K562 (cell line): ENCODE data around the gene STS. TPM values are rescaled to one million over a fixed set of nuclear protein-coding genes. Genes with fewer than 3 reads are reported as not detected.
A peak's percentile ranks its signal among the peaks of the same experiment; 100 is the strongest.

Source experiments
- ATAC-seq: fragments of 200-7000 bp; cut with Tn5 transposase; 3 replicates; pipeline ENCODE4 v1.9.1; 2020; ENCODE audit warnings: moderate library complexity
- BruUV-seq: library from RNA; stranded (reverse); fragments of 400-500 nt; replicated peaks from 2 replicates; lab custom pipeline; 2021; lab: Mats Ljungman, UMichigan
- CTCF ChIA-PET: fragments of 300-600 bp; formaldehyde crosslinking; extraction: SDS; loops from one replicate; lab custom pipeline; 2021; ENCODE audit warnings: low intra/inter-chr PET ratio; lab: Yijun Ruan, JAX
- POLR2A ChIA-PET: fragments of 300-600, 350-650 bp; sonication (Branson Sonifier 250); formaldehyde crosslinking; extraction: SDS; loops from one replicate; lab custom pipeline; 2021; ENCODE audit warnings: antibody characterized with exemption, inconsistent platforms; lab: Yijun Ruan, JAX
- DNase-seq, 4 experiments: peaks; one replicate each; pipeline versions ENCODE4 v3.0.0 to v3.0.0-alpha.2; 2011 to 2018; ENCODE audit warnings: low spot score in 3 of 4, mixed read lengths in 3 of 4; ENCODE audit errors: extremely low read depth in 1 of 4
- FAIRE-seq: peaks from 2 replicates; lab custom pipeline; 2011; peaks lifted over from hg19 to GRCh38; lab: Jason Lieb, UNC
- H2AFZ ChIP-seq: 2 replicates; pipeline ENCODE4 v1.6.0; 2011; ENCODE audit warnings: low read depth, low read length, control low read depth, inconsistent platforms
- H3K27ac ChIP-seq: fragments of 200-600 bp; 3 replicates; pipeline ENCODE4 v1.8.0; 2011; ENCODE audit warnings: low read depth, mild to moderate bottlenecking, control low read depth, inconsistent platforms, low read length, moderate library complexity, mixed read lengths; ENCODE audit errors: extremely low read depth
- H3K27me3 ChIP-seq, 2 experiments: fragments of 300-600 bp in 1 of 2; 2 replicates in 1 of 2; 3 replicates in 1 of 2; pipeline versions ENCODE4 v1.6.0 to v1.8.0; 2011; ENCODE audit warnings: inconsistent platforms in 2 of 2, low read length in 2 of 2, mild to moderate bottlenecking in 1 of 2, mixed read lengths in 1 of 2, moderate library complexity in 1 of 2; ENCODE audit not compliant: control insufficient read depth in 2 of 2, insufficient read depth in 2 of 2
- H3K36me3 ChIP-seq: fragments of 300-600 bp; 3 replicates; pipeline ENCODE4 v1.8.0; 2011; ENCODE audit warnings: mild to moderate bottlenecking, low read length, inconsistent platforms; ENCODE audit not compliant: control insufficient read depth, insufficient read depth
- H3K4me1 ChIP-seq, 2 experiments: fragments of 200-600 bp in 1 of 2; replicated peaks in 1 of 2; 2 replicates in 1 of 2; 3 replicates in 1 of 2; pipeline versions ENCODE4 v1.5.1 to v1.8.0; 2011; ENCODE audit warnings: inconsistent platforms in 2 of 2, low read length in 2 of 2, mild to moderate bottlenecking in 1 of 2, mixed read lengths in 1 of 2, moderate library complexity in 1 of 2; ENCODE audit not compliant: control insufficient read depth in 2 of 2, insufficient read depth in 2 of 2
- H3K4me2 ChIP-seq: 2 replicates; pipeline ENCODE4 v1.6.1; 2011; ENCODE audit warnings: low read length, control low read depth, inconsistent platforms, mixed read lengths; ENCODE audit not compliant: insufficient read depth
- H3K4me3 ChIP-seq: fragments of 200-600 bp; sonication (generic), shearing (Covaris generic); 2 replicates; pipeline ENCODE4 v1.5.1; 2016; ENCODE audit warnings: control low read depth, inconsistent platforms
- H3K79me2 ChIP-seq: fragments of 200-600 bp; 3 replicates; pipeline ENCODE4 v1.8.0; 2011; ENCODE audit warnings: low read length, inconsistent platforms; ENCODE audit not compliant: control insufficient read depth, insufficient read depth
- H3K9ac ChIP-seq, 2 experiments: 2 replicates each; pipeline versions ENCODE4 v1.6.0 to v1.6.1; 2011; ENCODE audit warnings: low read depth in 2 of 2, low read length in 2 of 2, control low read depth in 1 of 2, inconsistent platforms in 1 of 2, mild to moderate bottlenecking in 1 of 2, mixed read lengths in 1 of 2; ENCODE audit not compliant: insufficient read depth in 1 of 2
- H3K9me1 ChIP-seq: one replicate; pipeline ENCODE4 v1.6.0; 2011; ENCODE audit warnings: inconsistent platforms, mild to moderate bottlenecking, low read length, moderate library complexity; ENCODE audit not compliant: control insufficient read depth, insufficient read depth
- H3K9me3 ChIP-seq: replicated peaks from 2 replicates; pipeline ENCODE4 v1.5.1; 2011; ENCODE audit warnings: low read depth, low read length, inconsistent platforms; ENCODE audit not compliant: control insufficient read depth, insufficient read depth
- H4K20me1 ChIP-seq: replicated peaks from 2 replicates; pipeline ENCODE4 v1.6.1; 2011; ENCODE audit warnings: low read length, inconsistent platforms, mixed read lengths; ENCODE audit not compliant: control insufficient read depth, insufficient read depth
- E2F4 ChIP-seq: sonication (generic); formaldehyde crosslinking; IDR thresholded peaks from 2 replicates; pipeline ENCODE4 v1.8.0; 2022; ENCODE audit warnings: mild to moderate bottlenecking, low read depth, missing genetic modification reagents
- GABPB1 ChIP-seq: sonication (generic); formaldehyde crosslinking; IDR thresholded peaks from 2 replicates; pipeline ENCODE4 v1.8.0; 2022; ENCODE audit warnings: mild to moderate bottlenecking, missing genetic modification reagents
- KDM1A ChIP-seq, 2 experiments: fragments of 450-650 bp; IDR thresholded peaks; 2 replicates each; pipeline ENCODE4 v1.6.1; 2016; ENCODE audit warnings: mild to moderate bottlenecking in 2 of 2
- MEF2A ChIP-seq: IDR thresholded peaks from 2 replicates; pipeline ENCODE4 v1.6.1; 2011; ENCODE audit warnings: low read depth, mild to moderate bottlenecking, low read length, moderate library complexity; ENCODE audit not compliant: control insufficient read depth
- NFYB ChIP-seq: IDR thresholded peaks from 2 replicates; pipeline ENCODE4 v1.6.1; 2011; ENCODE audit warnings: mild to moderate bottlenecking, moderate library complexity; ENCODE audit not compliant: insufficient read length; ENCODE audit errors: extremely low read depth
- RAD21 ChIP-seq, 2 experiments: fragments of 250-450 bp in 1 of 2; fragments of 450-650 bp in 1 of 2; sonication (Bioruptor Pico) in 1 of 2; formaldehyde crosslinking in 1 of 2; IDR thresholded peaks in 1 of 2; conservative IDR thresholded peaks in 1 of 2; 2 replicates each; pipeline versions ENCODE4 v1.4.0 to v1.8.0; 2020 to 2022; ENCODE audit warnings: mild to moderate bottlenecking in 2 of 2, moderate library complexity in 1 of 2
- RBM25 ChIP-seq: fragments of 200-400 bp; formaldehyde crosslinking; IDR thresholded peaks from 2 replicates; pipeline ENCODE4 v1.6.1; 2018; ENCODE audit warnings: low read length, low read depth, moderate library complexity; ENCODE audit not compliant: severe bottlenecking
- RCOR1 ChIP-seq, 2 experiments: IDR thresholded peaks; 2 replicates each; pipeline ENCODE4 v1.6.1; 2012; ENCODE audit warnings: low read depth in 2 of 2, low read length in 2 of 2, borderline replicate concordance in 1 of 2, improper control_type of control experiment in 1 of 2
- SAFB2 ChIP-seq: fragments of 200-400 bp; formaldehyde crosslinking; IDR thresholded peaks from 2 replicates; pipeline ENCODE4 v1.6.1; 2018; ENCODE audit warnings: borderline replicate concordance, low read length, low read depth, moderate library complexity; ENCODE audit not compliant: severe bottlenecking
- SMARCE1 ChIP-seq: fragments of 450-650 bp; IDR thresholded peaks from 2 replicates; pipeline ENCODE4 v1.7.1; 2016; ENCODE audit warnings: mild to moderate bottlenecking
- SRSF1 ChIP-seq: fragments of 200-400 bp; formaldehyde crosslinking; IDR thresholded peaks from 2 replicates; pipeline ENCODE4 v1.6.1; 2017; ENCODE audit warnings: mild to moderate bottlenecking, low read depth, low read length, moderate library complexity
- TSHZ1 ChIP-seq: fragments of 250-450 bp; sonication (Bioruptor Pico); IDR thresholded peaks from 2 replicates; pipeline ENCODE4 v1.4.0; 2020; ENCODE audit warnings: mild to moderate bottlenecking, moderate library complexity
- ZNF143 ChIP-seq: sonication (generic); formaldehyde crosslinking; IDR thresholded peaks from 2 replicates; pipeline ENCODE4 v1.9.0; 2022; ENCODE audit warnings: mild to moderate bottlenecking, missing genetic modification reagents
- ZNF311 ChIP-seq: fragments of 250-450 bp; sonication (Bioruptor Pico); IDR thresholded peaks from 2 replicates; pipeline ENCODE4 v1.4.0; 2020; ENCODE audit warnings: mild to moderate bottlenecking, moderate library complexity
- ZNF41 ChIP-seq: fragments of 250-450 bp; sonication (Bioruptor Pico); conservative IDR thresholded peaks from 2 replicates; pipeline ENCODE4 v1.4.0; 2020; ENCODE audit warnings: mild to moderate bottlenecking
- WGBS: fragments of 100-300 bp; shearing (Covaris generic); methylation state at CpG from one replicate; pipeline ENCODE4 v1.1.6; 2016; ENCODE audit warnings: low coverage, mixed read lengths; ENCODE audit not compliant: insufficient coverage; ENCODE audit errors: missing lambda C conversion rate; 5-methylcytosine and 5-hydroxymethylcytosine counted together
- in situ Hi-C: fragments of 300-500 bp; cut with MboI; formaldehyde crosslinking; loops from 4 replicates; pipeline ENCODE4 v1.15.0; 2018; ENCODE audit warnings: inconsistent platforms, mixed read lengths
- intact Hi-C: fragments of 100-400 bp; cut with micrococcal nuclease; formaldehyde crosslinking; loops from 2 replicates; pipeline ENCODE4 v1.14.2; 2022
- polyA plus RNA-seq, 8 experiments: library from polyadenylated mRNA; depleted of rRNA in 4 of 8; stranded (reverse) in 5 of 8; unstranded in 3 of 8; fragments of >200 nt; fragmentation: Nextera tagmentation in 2 of 8; fragmentation: Illumina TruSeq in 1 of 8; extraction: Ambion mirVana in 2 of 8; extraction: Trizol in 1 of 8; gene quantifications; 2 replicates each; pipeline versions ENCODE4 v1.2.1 to v1.2.3, GENCODE V29; 2011 to 2014; ENCODE audit warnings: inconsistent platforms in 1 of 8, missing spikeins in 1 of 8
- total RNA-seq, 7 experiments: library from RNA; depleted of rRNA in 6 of 7; stranded (reverse); fragments of >200 nt in 6 of 7; fragmentation: Illumina TruSeq in 2 of 7; extraction: Trizol in 2 of 7; gene quantifications; 2 replicates each; pipeline versions ENCODE4 v1.2.1 to v1.2.3, GENCODE V29; 2011 to 2021; ENCODE audit warnings: low replicate concordance in 1 of 7

Gene STS
- total and polyA plus RNA-seq, 9 of the 15 experiments (the other 6 are each of a cell fraction or from before 2014, with no cell fraction given): 0.14 to 1.3 (median 0.63) TPM

- no peak for TF ChIP-seq TSHZ1 (CRISPR knock-in tag)
- no peak for TF ChIP-seq KDM1A (IDR thresholded peaks at IDR 0.05)
- TF ChIP-seq MEF2A: no peak
- no peak for TF ChIP-seq SRSF1
- no peak for TF ChIP-seq SMARCE1
These were observed 22.1 kb downstream of the STS start (continued) for GRCh38 chrX:7169627-7170026.

GRCh38 chrX:7170898-7171297 lies 23.4 kb downstream of the STS start:
- no peak overlapping the region for H3K4me3 ChIP-seq
- ChIA-PET CTCF (no interaction called here), POLR2A (interaction anchor here (0.7 kb wide), 1 partner anchor 221 kb away, joined by 3 read pairs; no protein-coding TSS in a partner anchor)
- DNase-seq (peak; percentile 40 to 64 (median 54)), FAIRE-seq (peak; percentile 48), ATAC-seq (peak; percentile 83)
- no peak overlapping the region for H2AFZ ChIP-seq
- H3K27ac ChIP-seq: no peak overlapping the region
- in situ Hi-C loops (no loop called here), intact Hi-C loops (loop anchor here (1.0 kb wide), 1 partner anchor 39 kb away; no protein-coding TSS in a partner anchor)
- no TSS peak for BruUV-seq
- H3K9ac ChIP-seq: no peak overlapping the region
- H3K27me3 ChIP-seq: no peaks in the 10 kb centered on the region
- WGBS: 15% methylated on average over 2 of the region's 3 CpGs
- no peaks in the 10 kb centered on the region for H3K9me1 ChIP-seq
- H3K79me2 ChIP-seq: no peaks in the 10 kb centered on the region
- H4K20me1 ChIP-seq: no peaks in the 10 kb centered on the region
- H3K4me2 ChIP-seq: no peak overlapping the region
- no peaks in the 10 kb centered on the region for H3K9me3 ChIP-seq
- no peaks in the 10 kb centered on the region for H3K36me3 ChIP-seq
- no peaks in the 10 kb centered on the region for H3K4me1 ChIP-seq
- TF ChIP-seq NFYB (no peak), GABPB1 (no peak), SAFB2 (no peak), RBM25 (no peak), RAD21 (CRISPR knock-in tag; conservative IDR thresholded peaks at IDR 0.05 in 1 of 2, IDR thresholded peaks at IDR 0.05 in 1 of 2) (peak; percentile 21 to 55; a peak in 2 of 4 replicates), ZNF311 (no peak), RCOR1 (IDR thresholded peaks at IDR 0.05; ENCODE audit: borderline replicate concordance in 1 of 2, low read depth in 2 of 2, low read length in 2 of 2) (no peak), E2F4 (CRISPR knock-in tag) (no peak), ZNF41 (CRISPR knock-in tag) (no peak), ZNF143 (CRISPR knock-in tag) (no peak)
